Endodermal cell (in vitro differentiated cells): ENCODE results near the gene COL26A1. TPM values are rescaled to one million over a fixed set of nuclear protein-coding genes. Genes with fewer than 3 reads are reported as not detected.

Experiments used
- DNase-seq: peaks from one replicate; pipeline ENCODE4 v3.0.0-alpha.2; 2017
- H3K27ac ChIP-seq: 2 replicates; pipeline ENCODE4 v1.5.1; 2013; ENCODE audit warnings: mild to moderate bottlenecking, low read depth, low read length, moderate library complexity
- H3K27me3 ChIP-seq: 2 replicates; pipeline ENCODE4 v1.6.1; 2013; ENCODE audit warnings: mild to moderate bottlenecking, low read length, moderate library complexity; ENCODE audit not compliant: insufficient read depth, control insufficient read depth, poor library complexity, severe bottlenecking
- H3K36me3 ChIP-seq: 2 replicates; pipeline ENCODE4 v1.7.0; 2013; ENCODE audit warnings: mild to moderate bottlenecking, low read length, moderate library complexity; ENCODE audit not compliant: control insufficient read depth, insufficient read depth
- H3K4me1 ChIP-seq: one replicate; pipeline ENCODE4 v1.7.0; 2013; ENCODE audit warnings: low read length; ENCODE audit not compliant: control insufficient read depth, insufficient read depth
- H3K4me3 ChIP-seq: 2 replicates; pipeline ENCODE4 v1.5.1; 2013; ENCODE audit warnings: mild to moderate bottlenecking, low read length, moderate library complexity
- H3K9ac ChIP-seq: 2 replicates; pipeline ENCODE4 v1.6.1; 2013; ENCODE audit warnings: mild to moderate bottlenecking, low read length, moderate library complexity; ENCODE audit not compliant: poor library complexity, severe bottlenecking; ENCODE audit errors: extremely low read depth
- H3K9me3 ChIP-seq: 2 replicates; pipeline ENCODE4 v1.6.1; 2013; ENCODE audit warnings: mild to moderate bottlenecking, low read length, moderate library complexity; ENCODE audit not compliant: control insufficient read depth
- H3K27ac Mint-ChIP-seq: 2 replicates; pipeline ENCODE4 v1.8.0; 2020; ENCODE audit warnings: mixed read lengths
- H3K27me3 Mint-ChIP-seq: 2 replicates; pipeline ENCODE4 v1.8.0; 2021; ENCODE audit warnings: mild to moderate bottlenecking, mixed read lengths; ENCODE audit not compliant: insufficient read depth
- H3K36me3 Mint-ChIP-seq: 2 replicates; pipeline ENCODE4 v1.8.0; 2020; ENCODE audit warnings: low read depth, mixed read lengths
- H3K4me1 Mint-ChIP-seq: 2 replicates; pipeline ENCODE4 v1.8.0; 2020; ENCODE audit warnings: mixed read lengths
- H3K4me3 Mint-ChIP-seq: 2 replicates; pipeline ENCODE4 v1.8.0; 2020; ENCODE audit warnings: mild to moderate bottlenecking, moderate library complexity, mixed read lengths
- H3K9me3 Mint-ChIP-seq: 2 replicates; pipeline ENCODE4 v1.8.0; 2020; ENCODE audit warnings: mild to moderate bottlenecking, mixed read lengths
- CTCF ChIP-seq: fragments of 200-600 bp; sonication (generic); conservative IDR thresholded peaks from 2 replicates; pipeline ENCODE4 v1.5.0; 2021; ENCODE audit warnings: antibody characterized with exemption, mild to moderate bottlenecking
- WGBS, 2 experiments: methylation state at CpG; one replicate each; pipeline versions ENCODE4 v1.1.5 to v1.1.7; 2013; ENCODE audit warnings: missing lambda C conversion rate in 2 of 2, mixed read lengths in 1 of 2; ENCODE audit not compliant: insufficient coverage in 1 of 2, insufficient read length in 1 of 2; 5-methylcytosine and 5-hydroxymethylcytosine counted together
- total RNA-seq, 2 donors: library from RNA; stranded (reverse); fragmentation: NEBNext Ultra II Directional in 1 of 2; extraction: Animal tissue kit (Norgen Biotek cat#: 25700) in 1 of 2; gene quantifications; 2 replicates in 1 of 2; 3 replicates in 1 of 2; pipeline ENCODE4 v1.2.1, GENCODE V29; 2021

COL26A1 gene
- total RNA-seq, 2 donors from 2014 or later: 41.2 to 47.0 TPM

GRCh38 chr7:101398396-101399289, 36.0 kb downstream of the COL26A1 start:
- H3K36me3 ChIP-seq: no peaks in the 10 kb centered on the region
- Mint-ChIP-seq H3K4me3 (no peak overlapping the region), H3K36me3 (peaks cover 2% of the 10 kb centered on the region), H3K4me1 (peaks cover 33% of the 10 kb centered on the region), H3K27ac (no peak overlapping the region), H3K27me3 (no peaks in the 10 kb centered on the region), H3K9me3 (peaks cover 3% of the 10 kb centered on the region)
- no peaks in the 10 kb centered on the region for H3K9me3 ChIP-seq
- no peak overlapping the region for H3K9ac ChIP-seq
- no peaks in the 10 kb centered on the region for H3K4me1 ChIP-seq
- H3K4me3 ChIP-seq: no peak overlapping the region
- no peaks in the 10 kb centered on the region for H3K27me3 ChIP-seq
- no peak for TF ChIP-seq CTCF
- no peak overlapping the region for H3K27ac ChIP-seq
- 73 to 81% methylated on average over 18 to 22 of the region's 22 CpGs for WGBS, 2 experiments
- peak; percentile 67 for DNase-seq

- Histone ChIP-seq H3K27ac (no peak overlapping the region), H3K4me1 (no peaks in the 10 kb centered on the region), H3K4me3 (no peak overlapping the region), H3K36me3 (no peaks in the 10 kb centered on the region), H3K9ac (no peak overlapping the region), H3K9me3 (no peaks in the 10 kb centered on the region), H3K27me3 (no peaks in the 10 kb centered on the region)
- 82 to 91% methylated on average over 3 to 6 of the region's 6 CpGs for WGBS, 2 experiments
- TF ChIP-seq CTCF: no peak
- peaks cover 3% of the 10 kb centered on the region for H3K9me3 Mint-ChIP-seq
- peak overlapping the region; percentile 42 for H3K27ac Mint-ChIP-seq
- no peak for DNase-seq
- no peak overlapping the region for H3K4me3 Mint-ChIP-seq
- peaks cover 33% of the 10 kb centered on the region for H3K4me1 Mint-ChIP-seq
- no peaks in the 10 kb centered on the region for H3K27me3 Mint-ChIP-seq
- H3K36me3 Mint-ChIP-seq: peaks cover 2% of the 10 kb centered on the region
These were observed 37.1 kb downstream of the COL26A1 start for GRCh38 chr7:101399759-101400158.

GRCh38 chr7:101400751-101401150, 38.1 kb downstream of the COL26A1 start:
- Mint-ChIP-seq H3K36me3 (peaks cover 8% of the 10 kb centered on the region), H3K27ac (peak overlapping the region; percentile 74), H3K4me1 (peaks cover 25% of the 10 kb centered on the region), H3K9me3 (peaks cover 3% of the 10 kb centered on the region), H3K27me3 (no peaks in the 10 kb centered on the region), H3K4me3 (no peak overlapping the region)
- DNase-seq: no peak
- Histone ChIP-seq H3K27me3 (no peaks in the 10 kb centered on the region), H3K4me3 (no peak overlapping the region), H3K9me3 (no peaks in the 10 kb centered on the region), H3K27ac (no peak overlapping the region), H3K4me1 (no peaks in the 10 kb centered on the region), H3K9ac (no peak overlapping the region), H3K36me3 (no peaks in the 10 kb centered on the region)
- WGBS, 2 experiments: 90 to 92% methylated on average over 11 to 13 of the region's 13 CpGs
- no peak for TF ChIP-seq CTCF
